Measurements from ENCODE around the gene UBP1. TPM values are rescaled to one million over a fixed set of nuclear protein-coding genes. Genes with fewer than 3 reads are reported as not detected.

UBP1 gene
- total RNA-seq, 4 donors from 2014 or later: 35.0 to 59.5 (median 46.4) TPM

- no peak for TF ChIP-seq CTCF (IDR thresholded peaks at IDR 0.05)
- no peak for TF ChIP-seq POLR2A (IDR thresholded peaks at IDR 0.05)
- Histone ChIP-seq H3K36me3 (peaks cover 7 to 83% (median 9%) of the 10 kb centered on the region in 3 donors), H3K9me3 (no peaks in the 10 kb centered on the region), H3K27ac (no peak overlapping the region), H3K4me1 (no peaks in the 10 kb centered on the region), H3K27me3 (no peaks in the 10 kb centered on the region), H3K4me3 (no peak overlapping the region)
- WGBS, 2 donors: 75 to 90% methylated on average over 1 of the region's 1 CpG
- DNase-seq: no peak
- intact Hi-C loops (cut with DNase I): no loop called here
These were observed 53.6 kb downstream of the UBP1 start for GRCh38 chr3:33386631-33387030.

- no peaks in the 10 kb centered on the region for H3K4me1 ChIP-seq
- H3K27me3 ChIP-seq: no peaks in the 10 kb centered on the region
- H3K4me3 ChIP-seq: no peak overlapping the region
- intact Hi-C loops (cut with DNase I): no loop called here
- no peaks in the 10 kb centered on the region for H3K9me3 ChIP-seq
- WGBS, 2 donors: 65 to 78% methylated on average over 5 of the region's 5 CpGs
- DNase-seq: no peak
- peaks cover 7 to 71% (median 9%) of the 10 kb centered on the region in 3 donors for H3K36me3 ChIP-seq
- no peak overlapping the region for H3K27ac ChIP-seq
- TF ChIP-seq POLR2A (IDR thresholded peaks at IDR 0.05): no peak
- no peak for TF ChIP-seq CTCF (IDR thresholded peaks at IDR 0.05)
These were observed 54.8 kb downstream of the UBP1 start for GRCh38 chr3:33385423-33385822.

GRCh38 chr3:33383951-33384350 is 56.3 kb downstream of the UBP1 start:
- no peak overlapping the region for H3K27ac ChIP-seq
- 95 to 96% methylated on average over 12 of the region's 12 CpGs for WGBS, 2 donors
- no peak for DNase-seq
- H3K9me3 ChIP-seq: no peaks in the 10 kb centered on the region
- peaks cover 0 to 67% (median 7%) of the 10 kb centered on the region in 3 donors for H3K36me3 ChIP-seq
- H3K4me3 ChIP-seq: no peak overlapping the region
- no peaks in the 10 kb centered on the region for H3K4me1 ChIP-seq
- TF ChIP-seq POLR2A (IDR thresholded peaks at IDR 0.05) (no peak), CTCF (IDR thresholded peaks at IDR 0.05) (no peak)
- intact Hi-C loops (cut with DNase I): no loop called here
- no peaks in the 10 kb centered on the region for H3K27me3 ChIP-seq

GRCh38 chr3:33380653-33381052 is 59.6 kb downstream of the UBP1 start:
- Histone ChIP-seq H3K4me3 (no peak overlapping the region), H3K36me3 (peaks cover 0 to 52% (median 0%) of the 10 kb centered on the region in 3 donors), H3K9me3 (no peaks in the 10 kb centered on the region), H3K27ac (no peak overlapping the region), H3K4me1 (no peaks in the 10 kb centered on the region), H3K27me3 (no peaks in the 10 kb centered on the region)
- 85 to 96% methylated on average over 3 of the region's 3 CpGs for WGBS, 2 donors
- intact Hi-C loops (cut with DNase I): no loop called here
- TF ChIP-seq CTCF (IDR thresholded peaks at IDR 0.05) (no peak), POLR2A (IDR thresholded peaks at IDR 0.05) (no peak)
- DNase-seq: no peak

GRCh38 chr3:33377931-33378330 is 62.3 kb downstream of the UBP1 start:
- no peak for DNase-seq
- Histone ChIP-seq H3K27ac (no peak overlapping the region), H3K36me3 (peaks cover 0 to 42% (median 0%) of the 10 kb centered on the region in 3 donors), H3K9me3 (no peaks in the 10 kb centered on the region), H3K27me3 (no peaks in the 10 kb centered on the region), H3K4me3 (no peak overlapping the region), H3K4me1 (peaks cover 0 to 2% (median 0%) of the 10 kb centered on the region in 3 donors)
- TF ChIP-seq POLR2A (IDR thresholded peaks at IDR 0.05) (no peak), CTCF (IDR thresholded peaks at IDR 0.05) (no peak)
- 79 to 100% methylated on average over 1 to 3 of the region's 3 CpGs for WGBS, 2 donors
- intact Hi-C loops (cut with DNase I): no loop called here
